HG03060 (cell line): Measurements from ENCODE around the gene C6orf141.
"Not testable (repeated sequence)": the region's sequence is repeated elsewhere in the genome, so short reads cannot be mapped to it uniquely, and the experiment has no call there.

Source experiments
- ATAC-seq: cut with Tn5 transposase; IDR thresholded peaks from one replicate; pipeline ENCODE4 v1.9.1; 2021; ENCODE audit warnings: low read depth, moderate number of reproducible peaks; ENCODE audit not compliant: unreplicated experiment

Gene C6orf141

DNA sequence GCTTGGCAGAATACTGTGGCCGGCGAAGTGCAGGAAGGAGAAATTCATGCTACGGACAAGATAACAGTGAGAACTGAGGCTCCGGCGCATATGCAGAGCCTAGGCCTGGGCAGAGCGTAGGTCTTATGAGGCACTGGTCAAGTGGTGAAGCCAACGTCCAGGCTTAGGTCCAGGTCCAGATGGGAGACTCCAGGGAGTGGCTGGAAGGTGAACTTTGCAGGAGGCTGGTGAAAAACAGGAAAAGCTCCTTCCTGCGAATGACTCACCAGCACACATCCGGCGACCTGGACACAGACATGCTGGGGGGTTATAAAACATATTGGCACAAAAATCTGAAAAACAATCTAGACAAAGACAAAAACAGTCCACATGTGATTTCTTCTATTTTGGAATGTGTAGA, 15.4 kb downstream of the C6orf141 start:
- ATAC-seq, result no peak

DNA sequence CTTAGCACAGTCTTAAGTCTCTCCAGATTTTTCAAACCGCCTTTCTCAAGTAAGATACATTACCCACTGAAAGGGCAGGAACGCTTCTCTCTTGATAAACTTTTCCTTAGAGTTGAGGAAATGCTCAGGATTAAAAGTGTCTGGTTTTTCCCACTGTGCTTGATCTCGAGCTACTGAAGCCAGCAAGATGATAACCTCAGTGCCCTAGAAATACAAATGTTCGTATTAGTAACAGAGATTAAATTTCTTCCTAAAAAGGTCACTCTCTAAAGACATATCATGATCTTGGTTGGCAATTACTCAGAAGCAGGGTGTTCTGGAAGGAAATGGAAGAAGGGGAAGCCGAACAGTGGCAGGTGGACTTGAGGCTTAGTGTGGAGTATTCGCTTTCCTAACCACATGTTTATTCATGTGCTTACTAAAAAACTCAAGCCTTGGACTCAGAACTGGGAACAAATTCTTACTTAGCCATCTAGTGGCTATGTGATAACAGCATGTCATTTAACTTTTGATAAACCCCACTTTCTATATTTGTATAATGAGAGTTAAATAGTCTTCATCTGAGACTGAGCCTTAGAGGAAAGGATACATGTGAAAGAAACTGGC, 20.1 kb downstream of the C6orf141 start:
- ATAC-seq, result no peak

DNA sequence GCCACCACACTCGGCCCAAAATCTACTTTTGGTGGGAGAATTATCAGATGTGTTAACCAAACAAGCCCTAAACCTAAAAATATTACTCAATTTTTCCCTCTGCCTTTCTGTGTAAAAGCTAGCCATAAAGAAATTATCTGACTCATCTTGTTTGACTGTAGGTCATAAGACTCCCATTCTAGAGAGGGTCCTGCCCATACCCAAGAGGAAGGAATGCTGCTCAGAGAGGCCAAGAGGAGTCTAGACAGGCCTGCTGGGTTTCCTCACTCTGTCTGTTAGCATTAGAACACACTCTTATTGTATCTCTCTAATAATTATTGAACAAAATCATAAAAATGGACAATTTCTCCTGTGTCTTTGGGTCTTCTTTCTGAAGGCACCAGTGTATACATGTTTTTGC, 26.1 kb downstream of the C6orf141 start:
- ATAC-seq, result no peak

DNA sequence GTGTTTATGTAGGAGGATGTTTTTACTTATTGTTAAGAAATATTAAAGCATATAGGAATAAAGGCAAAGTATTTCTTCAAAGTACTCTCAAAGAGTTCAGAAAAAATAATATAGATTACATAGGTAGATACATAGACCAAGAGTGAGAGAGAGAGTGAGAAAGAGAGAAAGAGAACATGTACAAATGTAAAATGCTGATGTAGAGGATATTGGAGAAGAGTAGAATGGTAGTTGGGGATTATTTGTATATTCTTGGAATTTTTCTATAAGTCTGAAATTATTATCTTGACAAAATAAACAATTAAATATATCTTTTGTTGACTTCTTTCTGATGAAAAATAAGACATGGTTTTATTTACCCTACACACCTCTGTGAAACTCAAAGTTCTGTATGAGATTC, 29.2 kb downstream of the C6orf141 start:
- ATAC-seq, result no peak

- ATAC-seq, result no peak
Measured at GRCh38 chr6:49582529-49582928, 32.1 kb downstream of the C6orf141 start.

- not testable (repeated sequence) for ATAC-seq
Measured at GRCh38 chr6:49587262-49587661, 36.8 kb downstream of the C6orf141 start.
